Left renal cortex interstitium (tissue), 4 donors: ENCODE data around the gene ADCY4. TPM values are rescaled to one million over a fixed set of nuclear protein-coding genes. Genes with fewer than 3 reads are reported as not detected.

Source experiments
- DNase-seq, 4 donors: peaks; one replicate each; pipeline ENCODE4 v3.0.0-alpha.2; 2013; ENCODE audit warnings: low read depth in 4 of 4, low spot score in 2 of 4, missing footprints in 1 of 4
- polyA plus RNA-seq, 4 donors: library from polyadenylated mRNA; unstranded; fragments of 120-200 nt; gene quantifications; one replicate each; pipeline ENCODE4 v1.2.1, GENCODE V29; 2013; ENCODE audit not compliant: insufficient read length in 4 of 4

ADCY4 gene
- polyA plus RNA-seq, 4 donors, result 15.8 to 26.6 (median 21.4) TPM

- no peak for DNase-seq
Measured at GRCh38 chr14:24300326-24300980, 34.4 kb downstream of the ADCY4 start.

DNA sequence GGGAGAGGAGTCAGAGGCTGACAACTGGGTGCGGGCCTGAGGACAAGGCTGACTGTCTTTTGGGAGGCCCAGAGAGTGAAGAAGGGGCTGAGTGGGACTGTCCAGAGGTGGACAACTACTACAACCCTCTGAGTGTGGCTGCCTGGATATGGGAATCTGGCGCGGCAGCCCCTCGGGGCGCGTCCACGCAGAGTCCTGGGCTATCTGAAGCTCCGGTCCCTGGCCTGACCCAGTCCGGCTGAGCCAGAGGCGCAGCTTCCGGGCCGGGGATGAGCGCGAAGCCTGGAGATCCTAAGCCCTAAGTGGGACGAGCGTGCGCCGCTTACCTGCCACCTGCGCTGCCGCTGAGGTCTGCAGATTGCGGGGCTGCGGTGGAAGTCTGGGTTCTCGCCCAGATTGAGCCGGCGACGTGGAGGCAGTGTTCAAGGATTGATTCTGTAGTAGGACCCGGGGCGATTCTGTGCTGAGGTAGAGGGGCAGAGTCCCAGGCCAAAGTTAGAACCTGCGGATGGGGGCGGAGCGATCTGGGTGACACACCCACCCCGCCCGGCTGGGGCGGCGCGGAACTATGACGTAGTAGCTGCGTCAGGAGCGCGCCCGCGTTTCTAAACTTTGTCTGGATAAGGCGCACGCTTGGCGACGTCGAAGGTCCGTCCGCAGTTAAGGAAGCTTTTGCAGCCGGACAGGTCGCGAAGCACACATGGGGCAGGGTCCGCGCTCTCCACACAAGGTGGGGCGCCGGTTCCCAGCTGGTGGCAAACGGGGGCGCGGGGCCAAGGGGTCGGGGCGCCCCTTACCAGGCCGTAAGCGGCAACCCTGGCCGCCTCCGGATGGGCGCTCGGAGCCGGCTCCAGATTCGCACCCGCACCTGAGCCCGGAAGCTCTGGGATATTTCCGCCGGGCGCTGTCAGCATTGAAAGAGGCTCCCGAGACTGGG, 35.3 kb downstream of the ADCY4 start, which contains the start of the genes DHRS1 and NOP9:
DHRS1 (minus strand) TSS at position 526 of the 937 bp plus-strand sequence. CDS start 674 bp downstream, outside the sequence.
NOP9 (plus strand) TSS at position 596 of the 937 bp plus-strand sequence; CDS start at position 701, 105 bp downstream.
- peak; percentile 59 to 87 (median 84) for DNase-seq

DNA sequence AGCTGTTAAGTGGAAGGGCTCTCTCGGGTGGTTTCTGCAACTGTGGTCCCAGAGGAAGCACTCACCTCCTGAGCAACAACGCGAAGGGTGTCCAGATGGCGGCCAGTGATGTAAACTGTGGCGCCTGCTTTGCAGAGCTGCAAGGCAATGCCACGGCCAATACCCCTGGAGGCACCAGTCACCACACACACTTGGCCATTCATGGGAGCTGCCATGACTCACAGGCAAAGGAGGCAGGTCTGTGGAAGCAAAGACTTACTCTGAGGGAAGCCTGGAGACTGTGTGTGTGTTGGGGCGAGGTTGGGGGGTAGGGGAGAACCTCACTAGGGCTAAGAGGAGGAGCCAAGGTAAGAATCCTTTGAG, 36.0 kb downstream of the ADCY4 start:
- DNase-seq, result no peak

- no peak for DNase-seq
Measured at GRCh38 chr14:24297190-24297964, 37.5 kb downstream of the ADCY4 start.

DNA sequence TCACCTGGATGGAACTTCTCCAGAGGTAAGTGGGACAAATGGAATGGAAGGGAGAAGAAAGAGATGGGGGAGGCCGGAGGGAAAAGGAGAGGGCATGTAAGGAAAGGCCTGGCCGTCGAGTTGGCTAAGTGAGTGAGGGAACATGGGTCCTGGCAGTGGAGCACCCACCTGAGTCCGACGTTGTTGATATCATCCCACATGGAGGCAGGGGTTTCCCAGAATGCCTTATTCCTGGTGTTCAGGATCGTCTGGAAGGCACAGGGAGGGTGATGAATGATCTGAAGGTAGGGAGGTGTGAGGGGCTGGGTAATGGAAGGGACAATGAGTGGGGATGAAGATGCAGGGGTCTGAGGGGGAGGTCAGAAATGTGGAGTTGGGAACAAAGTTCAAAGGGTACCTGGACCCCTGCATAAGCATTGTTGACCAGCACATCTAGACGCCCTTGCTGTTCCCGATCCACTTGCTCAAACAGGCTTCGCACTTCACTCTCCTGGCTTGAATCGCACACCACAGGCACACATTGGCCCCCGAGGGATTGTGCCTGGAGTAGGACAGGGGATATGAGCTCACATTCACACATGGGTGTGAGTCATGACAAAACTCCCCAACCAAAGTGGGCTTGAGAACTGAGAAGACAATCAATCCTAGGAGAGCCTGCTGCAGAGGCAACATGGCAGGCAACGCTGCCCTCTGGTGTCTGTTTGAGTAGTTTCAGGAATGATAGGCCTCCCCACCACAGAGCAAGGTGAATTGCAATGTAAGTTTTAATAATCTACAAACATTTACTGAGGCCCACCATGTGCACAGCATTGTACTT, 38.3 kb downstream of the ADCY4 start:
- no peak for DNase-seq

DNA sequence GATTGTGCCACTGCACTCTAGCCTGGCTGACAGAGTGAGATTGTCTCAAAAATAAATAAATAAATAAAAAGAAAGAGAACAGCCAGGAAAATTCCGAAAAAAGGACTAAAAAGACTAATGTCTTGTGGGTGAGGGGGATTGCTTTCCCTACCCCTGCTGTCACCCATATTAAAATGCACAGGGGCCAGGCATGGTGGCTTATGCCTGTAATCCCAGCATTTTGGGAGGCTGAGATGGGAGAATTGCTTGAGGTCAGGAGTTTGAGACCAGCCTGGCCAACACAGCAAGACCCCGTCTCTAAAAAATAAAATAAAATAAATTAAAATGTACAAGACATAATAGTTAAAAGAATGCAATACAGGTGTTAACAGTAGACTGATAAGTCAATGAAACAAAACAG, 41.3 kb downstream of the ADCY4 start:
- no peak for DNase-seq

DNA sequence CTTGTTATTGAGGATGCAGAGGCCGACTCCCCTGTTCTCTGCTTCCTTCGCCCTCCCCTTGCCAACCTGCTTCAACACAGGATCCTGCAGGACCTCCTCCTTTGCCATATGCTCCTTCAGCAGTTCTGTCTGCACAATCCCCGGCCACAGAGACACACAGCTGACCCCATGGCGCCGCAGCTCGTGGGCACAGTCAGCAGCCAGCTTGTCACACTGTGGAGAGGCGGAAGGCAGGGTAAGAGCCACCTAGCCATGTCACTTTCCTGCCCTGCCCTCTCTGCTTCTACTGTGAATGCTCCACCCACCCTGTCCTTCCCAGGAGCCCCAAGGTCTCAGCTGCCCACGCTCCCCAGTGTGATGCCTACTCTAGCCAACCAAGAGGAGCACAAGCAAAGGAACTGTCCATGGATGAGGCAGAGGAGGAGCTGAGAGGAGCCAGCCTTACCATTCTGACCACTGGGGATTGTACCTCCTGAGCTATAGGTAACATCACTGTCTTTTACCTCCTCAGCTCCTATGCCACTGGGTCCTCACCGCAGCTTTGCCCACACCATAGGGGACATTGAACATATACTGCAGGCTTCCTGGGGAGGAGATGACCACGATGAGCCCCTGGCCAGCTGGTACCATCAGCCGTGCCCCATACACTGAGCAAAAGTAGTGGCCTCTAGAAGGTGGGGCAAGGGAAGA, 42.6 kb downstream of the ADCY4 start:
- DNase-seq, result no peak

DNA sequence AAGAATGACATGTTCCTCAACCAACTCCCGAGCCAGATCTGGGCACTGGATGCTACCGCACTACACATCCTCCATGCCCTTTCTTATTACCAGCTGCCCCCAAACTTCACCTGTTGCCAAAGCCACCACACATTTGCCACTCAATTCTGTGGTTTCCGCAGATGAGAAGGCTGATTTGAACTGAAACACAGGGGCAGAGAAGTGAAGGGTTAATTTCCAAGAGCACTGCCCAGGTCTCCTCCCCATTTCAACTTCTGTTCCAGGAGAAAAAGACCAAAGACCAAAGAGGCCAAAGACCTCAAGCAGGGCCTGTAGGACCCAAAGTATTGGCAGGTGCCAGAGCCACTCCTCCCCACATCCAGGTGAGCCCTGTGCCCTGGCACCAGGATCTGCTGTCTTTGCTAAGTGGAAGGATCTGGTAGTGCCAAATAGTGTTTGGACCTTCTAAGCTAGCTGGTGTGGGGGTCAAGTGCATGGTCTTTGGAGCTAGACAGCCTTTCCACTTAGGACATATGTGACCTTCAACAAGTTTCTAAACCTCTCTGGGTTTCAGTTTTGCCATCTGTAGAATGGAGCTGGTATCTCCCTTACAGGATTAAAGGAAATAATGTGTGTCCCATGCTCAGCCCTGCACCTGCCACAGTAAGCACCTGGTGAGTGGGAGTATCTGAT, 43.3 kb downstream of the ADCY4 start:
- no peak for DNase-seq

DNA sequence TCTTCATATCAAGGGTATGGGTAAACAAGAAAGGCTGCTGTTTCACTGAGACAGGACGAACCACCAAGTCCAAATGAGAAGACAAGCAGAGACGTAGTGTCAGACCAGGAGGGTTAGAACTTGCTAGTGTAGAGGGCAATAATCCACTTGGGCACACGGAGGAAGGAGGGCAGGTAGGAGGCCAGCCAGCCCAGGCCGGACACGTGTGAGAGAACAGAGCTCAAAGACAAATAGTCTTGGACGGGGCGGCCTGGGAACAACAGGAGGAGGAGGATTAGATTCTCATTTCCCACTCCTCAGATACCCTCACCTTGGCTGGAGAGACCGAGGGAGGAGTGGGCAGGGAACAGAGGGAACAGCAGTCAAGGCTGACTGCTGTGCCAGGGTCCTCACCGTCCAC, 44.1 kb downstream of the ADCY4 start:
- no peak for DNase-seq

DNA sequence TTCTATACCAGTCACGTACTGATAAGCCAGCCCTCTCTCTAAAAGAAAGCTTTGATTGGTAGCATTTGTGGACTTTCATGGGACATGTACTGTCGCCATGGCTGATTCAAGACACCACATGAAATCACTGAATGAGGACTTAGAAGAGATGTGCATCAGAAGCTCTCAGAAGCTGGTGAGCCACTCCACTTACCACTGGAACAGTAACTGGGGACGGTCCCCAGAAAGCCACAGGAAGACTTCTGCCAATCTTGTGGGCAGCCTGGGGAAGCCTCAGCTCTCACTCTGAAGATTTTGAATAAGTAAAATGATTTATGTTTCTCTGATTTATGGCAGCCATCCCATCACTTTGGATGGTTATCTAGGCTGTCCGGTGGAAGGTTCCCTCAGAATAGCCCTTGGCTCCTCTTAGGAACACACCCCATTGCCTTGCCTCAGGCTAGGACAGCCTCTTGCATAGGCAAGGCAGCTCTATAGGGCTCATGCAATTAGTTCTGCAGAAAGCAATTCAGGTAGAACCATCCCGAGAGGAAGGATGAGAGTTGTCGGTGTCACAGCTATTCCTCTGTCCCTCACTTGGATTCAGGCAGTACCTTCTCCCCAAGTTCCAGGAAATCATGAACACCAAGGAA, 45.1 kb downstream of the ADCY4 start:
- no peak for DNase-seq

GRCh38 chr14:24286996-24287395, 47.9 kb downstream of the ADCY4 start:
- no peak for DNase-seq

GRCh38 chr14:24285351-24285750, 49.5 kb downstream of the ADCY4 start:
- no peak for DNase-seq

DNA sequence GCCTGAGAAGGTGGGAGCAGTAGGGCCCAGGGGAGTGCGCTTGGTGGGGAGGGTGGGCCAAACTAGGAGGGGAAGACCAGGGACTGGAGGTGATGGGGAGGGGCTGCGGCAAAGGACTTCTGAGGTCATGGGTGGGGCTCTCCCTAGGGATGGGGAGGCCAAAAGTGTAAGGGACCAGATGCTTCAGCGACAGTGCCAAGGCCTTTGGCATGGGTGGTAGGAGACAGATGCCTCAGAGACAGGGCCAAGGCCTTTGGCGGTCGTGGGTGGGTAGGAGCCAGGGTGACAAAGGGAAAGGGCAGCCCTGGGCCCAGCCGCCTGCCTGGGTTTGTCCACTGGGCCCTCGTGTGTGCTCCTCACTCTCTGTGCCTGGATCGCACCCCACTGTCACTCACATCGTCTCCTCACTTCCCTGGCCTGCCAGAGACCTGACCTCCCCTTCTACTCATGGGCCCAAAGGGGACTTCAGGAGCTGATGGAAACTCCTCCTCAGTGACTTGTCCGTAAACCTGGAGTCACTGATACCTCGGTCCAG, 50.3 kb downstream of the ADCY4 start:
- no peak for DNase-seq

- no peak for DNase-seq
Measured at GRCh38 chr14:24283796-24284460, 50.9 kb downstream of the ADCY4 start.

GRCh38 chr14:24282736-24283135, 52.1 kb downstream of the ADCY4 start:
- no peak for DNase-seq

DNA sequence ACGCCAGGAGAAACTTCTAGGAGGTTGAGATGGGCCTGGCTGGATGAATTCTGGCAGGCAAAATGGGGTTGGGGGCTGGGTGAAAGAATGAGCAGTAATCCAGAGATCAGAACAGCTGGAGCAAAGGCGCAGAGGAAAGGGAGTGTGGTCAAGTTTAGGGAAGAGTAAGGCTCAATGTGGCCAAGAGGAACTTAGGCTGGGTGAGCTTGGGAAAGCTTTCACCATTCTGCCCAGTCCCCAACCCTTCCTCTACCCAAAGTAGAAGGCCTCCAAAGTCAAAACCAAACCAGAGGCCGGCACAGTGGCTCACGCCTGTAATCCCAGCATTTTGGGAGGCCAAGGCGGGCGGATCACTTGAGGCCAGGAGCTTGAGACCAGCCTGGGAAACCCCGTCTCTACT, 53.2 kb downstream of the ADCY4 start:
- no peak for DNase-seq

GRCh38 chr14:24280797-24281460, 53.9 kb downstream of the ADCY4 start:
- DNase-seq, result no peak
